ENCODE results near the gene TSACC. TPM values are rescaled to one million over a fixed set of nuclear protein-coding genes. Genes with fewer than 3 reads are reported as not detected.

The TSACC gene
- total RNA-seq, 1 experiment from 2014 or later = not detected

DNA sequence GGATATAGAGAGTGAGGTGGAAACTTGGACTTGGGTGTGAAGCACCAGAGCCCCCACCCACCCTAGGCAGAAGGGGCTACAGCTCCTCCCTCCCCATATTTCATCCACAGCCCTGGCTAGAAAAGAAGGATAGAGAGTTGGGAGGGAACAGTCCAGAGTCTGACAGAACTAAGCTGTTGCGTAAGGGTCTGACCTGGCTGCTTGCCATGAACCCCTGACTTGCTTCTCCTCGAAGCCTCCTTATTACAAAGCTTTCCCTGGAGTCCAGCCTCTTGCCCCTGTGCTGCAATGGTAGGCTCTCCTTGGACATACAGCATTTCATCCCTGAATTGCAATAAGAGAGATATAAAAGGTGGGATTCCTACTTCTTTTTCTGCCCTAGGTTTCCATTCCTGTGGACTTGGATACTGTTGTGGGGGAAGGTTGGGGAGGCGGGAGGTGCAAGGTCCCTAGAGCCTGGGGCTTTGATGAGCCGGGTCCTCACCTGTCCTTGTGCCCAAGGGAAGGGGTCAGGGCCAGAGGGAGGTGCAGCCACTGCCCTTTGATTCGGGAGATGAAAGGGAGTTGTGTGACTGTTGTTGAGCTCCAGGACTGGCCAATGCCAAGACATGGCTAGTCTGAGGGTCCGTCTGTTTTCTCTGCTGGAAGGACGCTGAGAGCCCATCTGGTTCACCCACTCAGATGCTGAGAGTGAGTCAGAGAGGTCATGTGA lies 33.4 kb downstream of the TSACC start:
- intact Hi-C loops (cut with micrococcal nuclease; ENCODE audit: unreplicated experiment) = no loop called here
- no peak for DNase-seq (ENCODE audit: low spot score)
- TF ChIP-seq, protein P1, sequence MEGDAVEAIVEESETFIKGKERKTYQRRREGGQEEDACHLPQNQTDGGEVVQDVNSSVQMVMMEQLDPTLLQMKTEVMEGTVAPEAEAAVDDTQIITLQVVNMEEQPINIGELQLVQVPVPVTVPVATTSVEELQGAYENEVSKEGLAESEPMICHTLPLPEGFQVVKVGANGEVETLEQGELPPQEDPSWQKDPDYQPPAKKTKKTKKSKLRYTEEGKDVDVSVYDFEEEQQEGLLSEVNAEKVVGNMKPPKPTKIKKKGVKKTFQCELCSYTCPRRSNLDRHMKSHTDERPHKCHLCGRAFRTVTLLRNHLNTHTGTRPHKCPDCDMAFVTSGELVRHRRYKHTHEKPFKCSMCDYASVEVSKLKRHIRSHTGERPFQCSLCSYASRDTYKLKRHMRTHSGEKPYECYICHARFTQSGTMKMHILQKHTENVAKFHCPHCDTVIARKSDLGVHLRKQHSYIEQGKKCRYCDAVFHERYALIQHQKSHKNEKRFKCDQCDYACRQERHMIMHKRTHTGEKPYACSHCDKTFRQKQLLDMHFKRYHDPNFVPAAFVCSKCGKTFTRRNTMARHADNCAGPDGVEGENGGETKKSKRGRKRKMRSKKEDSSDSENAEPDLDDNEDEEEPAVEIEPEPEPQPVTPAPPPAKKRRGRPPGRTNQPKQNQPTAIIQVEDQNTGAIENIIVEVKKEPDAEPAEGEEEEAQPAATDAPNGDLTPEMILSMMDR (conservative IDR thresholded peaks at IDR 0.05; ENCODE audit: low read depth, low read length) = no peak
- no peak for TF ChIP-seq EZH2 (IDR thresholded peaks at IDR 0.05; ENCODE audit: borderline replicate concordance, low read depth, low read length, poor library complexity, severe bottlenecking)
- Histone ChIP-seq H3K4me3 (ENCODE audit: low read depth, low read length, poor library complexity, severe bottlenecking) (no peak overlapping the region), H3K36me3 (ENCODE audit: insufficient read depth, low read length, poor library complexity, severe bottlenecking) (no peaks in the 10 kb centered on the region), H3K27ac (ENCODE audit: low read depth, low read length, poor library complexity, severe bottlenecking) (no peak overlapping the region), H3K9me3 (ENCODE audit: low read depth, low read length, poor library complexity, severe bottlenecking) (no peaks in the 10 kb centered on the region), H3K27me3 (replicated peaks; ENCODE audit: insufficient read depth, low read depth, low read length, poor library complexity) (no peaks in the 10 kb centered on the region), H3K4me1 (ENCODE audit: insufficient read depth, low read length, poor library complexity, severe bottlenecking) (no peaks in the 10 kb centered on the region)
- POLR2A ChIA-PET (ENCODE audit: low non-redundant PET) = no interaction called here
- BruUV-seq (replicated peaks) = no TSS peak
- CTCF ChIA-PET = interaction anchor here (0.5 kb wide), 1 partner anchor 230 kb away, joined by 3 read pairs; no protein-coding TSS in a partner anchor

DNA sequence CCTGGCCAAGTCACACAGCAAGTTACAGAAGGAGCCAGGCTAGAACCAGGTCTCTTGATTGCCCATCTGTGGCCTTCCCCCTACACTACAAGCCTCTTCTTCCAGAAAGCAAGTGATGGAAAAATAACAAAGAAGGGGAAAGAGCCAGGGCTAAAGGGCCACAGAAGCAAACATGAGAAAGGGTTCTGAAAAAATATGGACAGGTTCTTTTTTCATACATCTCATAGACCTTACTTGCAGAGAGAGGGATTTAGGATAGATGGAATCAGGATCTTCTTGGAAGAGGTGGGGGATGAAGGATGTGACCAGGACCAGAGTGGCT lies 33.9 kb downstream of the TSACC start:
- Histone ChIP-seq H3K27me3 (replicated peaks; ENCODE audit: insufficient read depth, low read depth, low read length, poor library complexity) (no peaks in the 10 kb centered on the region), H3K36me3 (ENCODE audit: insufficient read depth, low read length, poor library complexity, severe bottlenecking) (no peaks in the 10 kb centered on the region), H3K4me3 (ENCODE audit: low read depth, low read length, poor library complexity, severe bottlenecking) (no peak overlapping the region), H3K9me3 (ENCODE audit: low read depth, low read length, poor library complexity, severe bottlenecking) (no peaks in the 10 kb centered on the region), H3K27ac (ENCODE audit: low read depth, low read length, poor library complexity, severe bottlenecking) (no peak overlapping the region), H3K4me1 (ENCODE audit: insufficient read depth, low read length, poor library complexity, severe bottlenecking) (no peaks in the 10 kb centered on the region)
- intact Hi-C loops (cut with micrococcal nuclease; ENCODE audit: unreplicated experiment) = no loop called here
- TF ChIP-seq EZH2 (IDR thresholded peaks at IDR 0.05; ENCODE audit: borderline replicate concordance, low read depth, low read length, poor library complexity, severe bottlenecking) = no peak
- TF ChIP-seq, protein P1 (conservative IDR thresholded peaks at IDR 0.05; ENCODE audit: low read depth, low read length) = no peak
- BruUV-seq (replicated peaks) = no TSS peak
- POLR2A ChIA-PET (ENCODE audit: low non-redundant PET) = no interaction called here
- CTCF ChIA-PET = no interaction called here
- DNase-seq (ENCODE audit: low spot score) = no peak

DNA sequence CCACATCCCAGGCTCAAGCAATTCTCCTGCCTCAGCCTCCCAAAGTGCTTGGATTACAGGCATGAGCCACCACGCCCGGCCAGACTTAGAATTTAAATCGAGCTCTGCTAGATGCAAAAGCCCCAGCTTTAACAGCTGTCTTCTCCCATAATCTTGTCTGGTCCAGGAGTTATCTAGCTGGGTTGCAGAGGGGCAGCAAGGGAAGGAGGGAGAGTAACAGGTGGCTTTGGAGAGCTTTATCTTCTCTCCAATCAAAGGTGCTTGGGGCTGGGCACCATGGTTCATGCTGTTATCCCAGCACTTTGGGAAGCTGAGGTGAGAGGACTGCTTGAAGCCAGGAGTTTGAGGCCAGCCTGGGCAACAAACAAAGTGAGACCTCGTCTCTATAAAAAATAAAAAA lies 34.5 kb downstream of the TSACC start:
- intact Hi-C loops (cut with micrococcal nuclease; ENCODE audit: unreplicated experiment) = no loop called here
- TF ChIP-seq, protein P1 (conservative IDR thresholded peaks at IDR 0.05; ENCODE audit: low read depth, low read length) = no peak
- TF ChIP-seq EZH2 (IDR thresholded peaks at IDR 0.05; ENCODE audit: borderline replicate concordance, low read depth, low read length, poor library complexity, severe bottlenecking) = no peak
- Histone ChIP-seq H3K4me3 (ENCODE audit: low read depth, low read length, poor library complexity, severe bottlenecking) (no peak overlapping the region), H3K9me3 (ENCODE audit: low read depth, low read length, poor library complexity, severe bottlenecking) (no peaks in the 10 kb centered on the region), H3K36me3 (ENCODE audit: insufficient read depth, low read length, poor library complexity, severe bottlenecking) (no peaks in the 10 kb centered on the region), H3K27me3 (replicated peaks; ENCODE audit: insufficient read depth, low read depth, low read length, poor library complexity) (no peaks in the 10 kb centered on the region), H3K27ac (ENCODE audit: low read depth, low read length, poor library complexity, severe bottlenecking) (no peak overlapping the region), H3K4me1 (ENCODE audit: insufficient read depth, low read length, poor library complexity, severe bottlenecking) (no peaks in the 10 kb centered on the region)
- ChIA-PET CTCF (interaction anchor here (1.1 kb wide), 1 partner anchor 12 kb away, joined by 3 read pairs; no protein-coding TSS in a partner anchor), POLR2A (ENCODE audit: low non-redundant PET) (no interaction called here)
- BruUV-seq (replicated peaks) = no TSS peak
- DNase-seq (ENCODE audit: low spot score) = no peak
